Caco-2 (cell line): ENCODE data around the gene PGAM2. TPM values are rescaled to one million over a fixed set of nuclear protein-coding genes. Genes with fewer than 3 reads are reported as not detected.

Experiments used
- BruUV-seq: library from RNA; stranded (reverse); fragments of 400-500 nt; replicated peaks from 2 replicates; lab custom pipeline; 2021; lab: Mats Ljungman, UMichigan
- CTCF ChIA-PET: fragments of 300-600 bp; sonication (Branson Sonifier 250); formaldehyde crosslinking; loops from one replicate; lab custom pipeline; 2022; ENCODE audit warnings: antibody characterized with exemption; lab: Charles Lee
- POLR2A ChIA-PET: fragments of 300-600 bp; sonication (Branson Sonifier 250); formaldehyde crosslinking; loops from one replicate; lab custom pipeline; 2022; ENCODE audit warnings: antibody characterized with exemption; lab: Charles Lee
- DNase-seq, 2 experiments: peaks; one replicate each; pipeline versions ENCODE4 v3.0.0 to v3.0.0-alpha.2; 2020 to 2022
- H3K27me3 ChIP-seq: replicated peaks from 2 replicates; pipeline ENCODE4 v1.6.0; 2011; ENCODE audit warnings: low read length; ENCODE audit not compliant: control insufficient read depth, insufficient read depth
- H3K36me3 ChIP-seq: 2 replicates; pipeline ENCODE4 v1.5.1; 2011; ENCODE audit warnings: low read length; ENCODE audit not compliant: control insufficient read depth, insufficient read depth
- H3K4me1 ChIP-seq: fragments of 250-450 bp; sonication (Bioruptor Pico); 2 replicates; pipeline ENCODE4 v1.5.1; 2020; ENCODE audit warnings: mild to moderate bottlenecking
- H3K4me3 ChIP-seq: 2 replicates; pipeline ENCODE4 v1.5.1; 2011; ENCODE audit warnings: low read depth, mild to moderate bottlenecking, control low read depth, low read length
- H3K9me3 ChIP-seq: fragments of 250-450 bp; sonication (Bioruptor Pico); 2 replicates; pipeline ENCODE4 v1.5.1; 2020; ENCODE audit warnings: mild to moderate bottlenecking, moderate library complexity
- H3K27ac Mint-ChIP-seq: one replicate; pipeline ENCODE4 v1.8.0; 2022; ENCODE audit warnings: mixed read lengths; ENCODE audit not compliant: unreplicated experiment
- H3K27me3 Mint-ChIP-seq: one replicate; pipeline ENCODE4 v1.8.0; 2022; ENCODE audit warnings: mixed read lengths; ENCODE audit not compliant: insufficient read depth, unreplicated experiment
- H3K36me3 Mint-ChIP-seq: one replicate; pipeline ENCODE4 v1.8.0; 2022; ENCODE audit warnings: mild to moderate bottlenecking, mixed read lengths; ENCODE audit not compliant: insufficient read depth, unreplicated experiment
- H3K4me1 Mint-ChIP-seq: one replicate; pipeline ENCODE4 v1.8.0; 2022; ENCODE audit warnings: low read depth, mixed read lengths; ENCODE audit not compliant: unreplicated experiment
- H3K4me3 Mint-ChIP-seq: one replicate; pipeline ENCODE4 v1.8.0; 2022; ENCODE audit warnings: mild to moderate bottlenecking, moderate library complexity, mixed read lengths; ENCODE audit not compliant: unreplicated experiment
- H3K9me3 Mint-ChIP-seq: one replicate; pipeline ENCODE4 v1.8.0; 2022; ENCODE audit warnings: mixed read lengths; ENCODE audit not compliant: unreplicated experiment
- CTCF ChIP-seq, 2 experiments: fragments of 200-600 bp in 1 of 2; IDR thresholded peaks; 1 replicate in 1 of 2; 2 replicates in 1 of 2; pipeline versions ENCODE4 v1.5.1 to v1.8.0; 2011 to 2022; ENCODE audit warnings: antibody characterized with exemption in 1 of 2, control low read depth in 1 of 2, inconsistent platforms in 1 of 2, low read depth in 1 of 2, low read length in 1 of 2, mild to moderate bottlenecking in 1 of 2, moderate library complexity in 1 of 2; ENCODE audit not compliant: insufficient read depth in 1 of 2, severe bottlenecking in 1 of 2, unreplicated experiment in 1 of 2
- intact Hi-C: fragments of 100-400 bp; cut with micrococcal nuclease; formaldehyde crosslinking; loops from one replicate; pipeline ENCODE4 v1.10.0; 2022; ENCODE audit not compliant: unreplicated experiment
- total RNA-seq: library from RNA; stranded (reverse); gene quantifications from 2 replicates; pipeline ENCODE4 v1.2.3, GENCODE V29; 2022

PGAM2 gene
- total RNA-seq, 1 experiment from 2014 or later, result not detected

GRCh38 chr7:44056681-44057080, 8.7 kb downstream of the PGAM2 start:
- Mint-ChIP-seq H3K4me1 (no peaks in the 10 kb centered on the region), H3K4me3 (no peak overlapping the region), H3K9me3 (no peaks in the 10 kb centered on the region), H3K27me3 (no peaks in the 10 kb centered on the region), H3K36me3 (peaks cover 59% of the 10 kb centered on the region), H3K27ac (no peak overlapping the region)
- Histone ChIP-seq H3K4me3 (no peak overlapping the region), H3K27me3 (no peaks in the 10 kb centered on the region), H3K36me3 (peaks cover 4% of the 10 kb centered on the region), H3K4me1 (no peaks in the 10 kb centered on the region), H3K9me3 (no peaks in the 10 kb centered on the region)
- no peak for TF ChIP-seq CTCF (IDR thresholded peaks at IDR 0.05; ENCODE audit: insufficient read depth in 1 of 2, low read depth in 1 of 2, low read length in 1 of 2, severe bottlenecking in 1 of 2, unreplicated experiment in 1 of 2)
- ChIA-PET POLR2A (no interaction called here), CTCF (no interaction called here)
- intact Hi-C loops, result no loop called here
- no TSS peak for BruUV-seq
- peak in 1 of 2 experiments; percentile 21 for DNase-seq

GRCh38 chr7:44052771-44053365, 12.5 kb downstream of the PGAM2 start:
- POLR2A ChIA-PET, result interaction anchor here (0.6 kb wide), 1 partner anchor 89 kb away, joined by 3 read pairs; no protein-coding TSS in a partner anchor
- H3K36me3 Mint-ChIP-seq, result peaks cover 62% of the 10 kb centered on the region
- no peak overlapping the region for H3K27ac Mint-ChIP-seq

GRCh38 chr7:44051611-44052220, 13.7 kb downstream of the PGAM2 start:
- Mint-ChIP-seq H3K36me3 (peaks cover 55% of the 10 kb centered on the region), H3K9me3 (no peaks in the 10 kb centered on the region), H3K27me3 (no peaks in the 10 kb centered on the region), H3K4me1 (peaks cover 4% of the 10 kb centered on the region), H3K4me3 (no peak overlapping the region), H3K27ac (no peak overlapping the region)
- BruUV-seq, result no TSS peak
- ChIA-PET POLR2A (no interaction called here), CTCF (no interaction called here)
- Histone ChIP-seq H3K36me3 (peaks cover 2% of the 10 kb centered on the region), H3K4me1 (no peaks in the 10 kb centered on the region), H3K4me3 (no peak overlapping the region), H3K27me3 (no peaks in the 10 kb centered on the region), H3K9me3 (no peaks in the 10 kb centered on the region)
- intact Hi-C loops, result no loop called here
- DNase-seq, result no peak
- TF ChIP-seq CTCF (IDR thresholded peaks at IDR 0.05; ENCODE audit: insufficient read depth in 1 of 2, low read depth in 1 of 2, low read length in 1 of 2, severe bottlenecking in 1 of 2, unreplicated experiment in 1 of 2), result no peak

More at GRCh38 chr7:44052771-44053365, 12.5 kb downstream of the PGAM2 start:
- intact Hi-C loops, result no loop called here
- no peak overlapping the region for H3K4me3 ChIP-seq
- BruUV-seq, result no TSS peak
- TF ChIP-seq CTCF (IDR thresholded peaks at IDR 0.05; ENCODE audit: insufficient read depth in 1 of 2, low read depth in 1 of 2, low read length in 1 of 2, severe bottlenecking in 1 of 2, unreplicated experiment in 1 of 2), result no peak
- H3K27me3 ChIP-seq, result no peaks in the 10 kb centered on the region
- peak in 1 of 2 experiments; percentile 14 for DNase-seq
- CTCF ChIA-PET, result no interaction called here
- Mint-ChIP-seq H3K27me3 (no peaks in the 10 kb centered on the region), H3K9me3 (no peaks in the 10 kb centered on the region), H3K4me1 (no peaks in the 10 kb centered on the region), H3K4me3 (no peak overlapping the region)
- H3K36me3 ChIP-seq, result peaks cover 1% of the 10 kb centered on the region
- H3K4me1 ChIP-seq, result no peaks in the 10 kb centered on the region
- H3K9me3 ChIP-seq, result no peaks in the 10 kb centered on the region
